Psoas muscle (tissue), 8 donors: ENCODE data around the gene TRIM22. TPM values are rescaled to one million over a fixed set of nuclear protein-coding genes. Genes with fewer than 3 reads are reported as not detected.
"Not testable (repeated sequence)": the region's sequence is repeated elsewhere in the genome, so short reads cannot be mapped to it uniquely, and the experiment has no call there.

Source experiments
- ATAC-seq, 4 donors: fragments of 200-7000 bp; cut with Tn5 transposase; one replicate each; pipeline ENCODE4 v1.9.1; 2020; ENCODE audit warnings: moderate library complexity in 3 of 4, mild to moderate bottlenecking in 2 of 4
- DNase-seq, 2 donors: peaks; one replicate each; pipeline ENCODE4 v3.0.0-alpha.2; 2020
- H3K27ac ChIP-seq: fragments of 200-600 bp; one replicate; pipeline ENCODE4 v1.8.0; 2022
- H3K27me3 ChIP-seq, 3 donors: fragments of 200-600 bp in 1 of 3; one replicate each; pipeline versions ENCODE4 v1.6.1 to v1.8.0; 2013 to 2022; ENCODE audit warnings: low read length in 2 of 3, mild to moderate bottlenecking in 2 of 3, moderate library complexity in 1 of 3; ENCODE audit not compliant: insufficient read depth in 3 of 3
- H3K36me3 ChIP-seq, 2 donors: fragments of 200-600 bp in 1 of 2; one replicate each; pipeline versions ENCODE4 v1.6.1 to v1.8.0; 2013 to 2022; ENCODE audit warnings: low read depth in 1 of 2, mild to moderate bottlenecking in 1 of 2, moderate library complexity in 1 of 2; ENCODE audit not compliant: insufficient read depth in 1 of 2
- H3K4me1 ChIP-seq: fragments of 200-600 bp; one replicate; pipeline ENCODE4 v1.8.0; 2022
- H3K4me3 ChIP-seq: fragments of 200-600 bp; one replicate; pipeline ENCODE4 v1.8.0; 2022; ENCODE audit warnings: mild to moderate bottlenecking
- H3K9me3 ChIP-seq: fragments of 200-600 bp; one replicate; pipeline ENCODE4 v1.8.0; 2022
- CTCF ChIP-seq: fragments of 200-600 bp; IDR thresholded peaks from one replicate; pipeline ENCODE4 v1.8.0; 2022; ENCODE audit warnings: antibody characterized with exemption
- WGBS, 3 donors: extraction: QIAGEN DNeasy Blood & Tissue Kit; methylation state at CpG; one replicate each; pipeline versions ENCODE4 v1.1.6 to v1.1.7; 2013; 5-methylcytosine and 5-hydroxymethylcytosine counted together
- intact Hi-C, 2 donors: fragments of 100-400 bp; cut with DNase I; formaldehyde crosslinking; loops; one replicate each; pipeline versions ENCODE4 v1.11.0 to v1.14.2; 2022
- polyA plus RNA-seq, 3 donors: library from polyadenylated mRNA; stranded (reverse); fragments of 200-250 nt; gene quantifications; one replicate each; pipeline ENCODE4 v1.2.3, GENCODE V29; 2013
- total RNA-seq, 4 donors: library from RNA; stranded (reverse); fragmentation: NEBNext Ultra II Directional in 2 of 4; extraction: Animal tissue kit (Norgen Biotek cat#: 25700) in 2 of 4; gene quantifications; one replicate each; pipeline versions ENCODE4 v1.2.1 to v1.2.4, GENCODE V29; 2021 to 2023
- donor health status: healthy with polysubstance abuse.
- donor health status: DM: no; HTN: no; CAD: no; lungs with moderate emphysema.
- donor health status: Bipolar disorder and iron deficiency.
- donor health status: healthy.
- donor health status: DM: yes; HTN: yes; CAD: no.
- donor health status: DM: no; HTN: no; CAD: no.
- donor health status: DM: no; HTN: no; CAD: no.
- donor health status: DM: yes; HTN: yes; CAD: no.

TRIM22 gene
- total and polyA plus RNA-seq, 7 donors: 5.1 to 12.4 (median 6.2) TPM

GRCh38 chr11:5690216-5690615 lies 626 bp downstream of the TRIM22 start:
- DNase-seq: no peak
- Histone ChIP-seq H3K27ac (peak overlapping the region; percentile 68), H3K9me3 (no peaks in the 10 kb centered on the region), H3K27me3 (no peaks in the 10 kb centered on the region), H3K4me3 (peak overlapping the region; percentile 62), H3K4me1 (no peaks in the 10 kb centered on the region), H3K36me3 (no peaks in the 10 kb centered on the region)
- ATAC-seq: no peak
- no peak for TF ChIP-seq CTCF
- intact Hi-C loops: loop anchor here in 1 of 2 donors (5.0 kb wide), 1 partner anchor 63 kb away; the partner anchor contains the start of gene TRIM34
- WGBS, 3 donors: 10 to 24% (median 12%) methylated on average over 5 of the region's 5 CpGs

- Histone ChIP-seq H3K4me3 (peak overlapping the region; percentile 62), H3K9me3 (no peaks in the 10 kb centered on the region), H3K4me1 (no peaks in the 10 kb centered on the region), H3K36me3 (no peaks in the 10 kb centered on the region), H3K27ac (peak overlapping the region; percentile 68), H3K27me3 (no peaks in the 10 kb centered on the region)
- DNase-seq (no peak), ATAC-seq (peak in 1 of 4 donors; percentile 22)
- WGBS, 3 donors: 11 to 42% (median 17%) methylated on average over 5 of the region's 5 CpGs
- intact Hi-C loops: loop anchor here in 1 of 2 donors (5.0 kb wide), 1 partner anchor 63 kb away; the partner anchor contains the start of gene TRIM34
- TF ChIP-seq CTCF: no peak
These were observed 1.1 kb downstream of the TRIM22 start for GRCh38 chr11:5690736-5691135.

- H3K27me3 ChIP-seq, H3K4me1 ChIP-seq, H3K9me3 ChIP-seq, H3K36me3 ChIP-seq, DNase-seq, ATAC-seq: not testable (repeated sequence)
- intact Hi-C loops: loop anchor here in 1 of 2 donors (5.0 kb wide), 1 partner anchor 64 kb away; the partner anchor contains the start of gene TRIM34
- peak overlapping the region; percentile 62 for H3K4me3 ChIP-seq
- WGBS, 3 donors: 44 to 74% (median 51%) methylated on average over 12 of the region's 12 CpGs
- peak overlapping the region; percentile 68 for H3K27ac ChIP-seq
These were observed 1.8 kb downstream of the TRIM22 start for GRCh38 chr11:5691238-5691963.

GRCh38 chr11:5691964-5692361 lies 2.4 kb downstream of the TRIM22 start:
- no peak for TF ChIP-seq CTCF
- ATAC-seq: no peak
- Histone ChIP-seq H3K4me3 (peak overlapping the region; percentile 62), H3K36me3 (no peaks in the 10 kb centered on the region), H3K27me3 (no peaks in the 10 kb centered on the region), H3K4me1 (no peaks in the 10 kb centered on the region), H3K9me3 (no peaks in the 10 kb centered on the region), H3K27ac (no peak overlapping the region)
- intact Hi-C loops: loop anchor here in 1 of 2 donors (5.0 kb wide), 1 partner anchor 65 kb away; the partner anchor contains the start of gene TRIM34
- DNase-seq: no peak
- WGBS, 3 donors: 58 to 66% (median 61%) methylated on average over 3 of the region's 3 CpGs

GRCh38 chr11:5694642-5695041 lies 5.1 kb downstream of the TRIM22 start:
- ATAC-seq (no peak), DNase-seq (no peak)
- intact Hi-C loops: loop anchor here in 1 of 2 donors (5.0 kb wide), 1 partner anchor 67 kb away; the partner anchor contains the start of gene TRIM34
- no peak for TF ChIP-seq CTCF
- Histone ChIP-seq H3K4me1 (no peaks in the 10 kb centered on the region), H3K9me3 (no peaks in the 10 kb centered on the region), H3K36me3 (no peaks in the 10 kb centered on the region), H3K4me3 (no peak overlapping the region), H3K27ac (no peak overlapping the region), H3K27me3 (no peaks in the 10 kb centered on the region)
- WGBS, 3 donors: 86 to 90% (median 89%) methylated on average over 1 of the region's 1 CpG
